CD4-positive, alpha-beta T cell treated with Interleukin-4 for 1 hour (primary cell): ENCODE data around the gene STEAP2.

Source experiments
- DNase-seq, 2 donors: peaks; one replicate each; pipeline ENCODE4 v3.0.0-alpha.2; 2020 to 2022

Gene STEAP2

GRCh38 chr7:90194911-90195809 lies 16.4 kb upstream of the STEAP2 start:
- no peak for DNase-seq

DNA sequence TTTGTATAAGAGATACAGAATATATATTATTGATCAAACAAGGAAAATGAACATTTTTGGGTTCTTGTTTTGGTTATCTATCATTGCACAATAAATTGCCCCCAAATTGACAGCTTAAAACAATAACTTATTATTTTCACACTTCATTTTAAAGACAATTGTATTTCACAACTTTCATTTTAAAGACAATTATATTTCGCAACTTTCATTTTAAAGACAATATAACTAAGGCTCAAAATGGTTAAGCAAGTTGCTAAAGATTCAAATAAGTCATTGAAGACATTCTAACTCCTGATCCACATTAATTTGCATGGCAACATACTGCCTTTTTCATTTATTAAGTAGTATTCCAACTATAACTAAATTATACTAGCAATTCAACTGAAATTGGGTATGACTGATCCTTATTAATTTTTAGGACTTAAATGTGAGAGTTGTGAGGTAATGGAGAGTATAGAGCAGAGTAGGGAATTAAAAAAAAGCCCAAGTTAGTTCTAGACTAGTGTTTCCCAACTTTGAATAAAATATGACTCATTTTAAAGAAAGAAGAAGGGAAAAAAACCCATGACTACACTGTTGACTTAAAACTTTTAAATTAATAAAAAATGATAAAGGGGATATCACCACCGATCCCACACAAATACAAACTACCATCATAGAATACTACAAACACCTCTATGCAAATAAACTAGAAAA lies 9.9 kb upstream of the STEAP2 start:
- no peak for DNase-seq

- no peak for DNase-seq
These were observed 3.6 kb upstream of the STEAP2 start for GRCh38 chr7:90207956-90208355.

DNA sequence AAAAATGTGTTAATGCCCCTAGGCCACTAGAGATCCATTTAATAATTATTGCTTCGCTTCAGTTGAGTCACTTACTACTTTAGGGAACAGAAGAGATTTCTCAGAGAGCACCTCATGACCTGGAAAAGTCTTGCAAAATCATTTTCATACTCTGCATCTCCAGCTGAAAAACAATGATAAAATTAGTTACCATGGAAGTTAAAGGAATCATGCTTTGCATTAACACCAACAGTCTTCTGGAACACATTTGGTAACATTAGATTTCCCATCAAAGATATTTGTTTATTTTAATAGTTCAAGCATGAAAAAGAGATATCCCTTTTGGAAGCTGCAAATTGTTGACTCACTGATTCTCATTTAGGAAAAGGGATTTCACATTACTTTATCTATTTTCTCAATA lies 1.8 kb upstream of the STEAP2 start:
- DNase-seq, result no peak

DNA sequence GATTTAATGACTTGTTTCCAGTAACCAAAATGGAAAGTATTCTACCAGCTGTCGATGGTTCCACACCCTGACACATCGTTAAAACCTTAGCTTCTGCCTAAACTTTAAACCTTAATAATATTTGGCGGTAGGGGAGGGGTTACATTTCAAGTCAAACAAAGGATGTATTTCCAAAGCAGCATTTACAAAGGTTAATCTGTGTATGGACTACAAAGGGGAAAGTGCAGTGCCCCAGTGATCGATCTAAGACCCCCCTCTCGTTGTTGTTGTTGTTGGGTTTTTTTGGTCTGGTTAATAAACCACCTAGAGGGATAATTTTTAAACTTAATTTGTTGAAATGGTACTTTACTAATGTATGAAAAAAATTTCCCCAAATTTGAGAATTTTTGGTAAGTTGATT lies 1.1 kb upstream of the STEAP2 start:
- no peak for DNase-seq

DNA sequence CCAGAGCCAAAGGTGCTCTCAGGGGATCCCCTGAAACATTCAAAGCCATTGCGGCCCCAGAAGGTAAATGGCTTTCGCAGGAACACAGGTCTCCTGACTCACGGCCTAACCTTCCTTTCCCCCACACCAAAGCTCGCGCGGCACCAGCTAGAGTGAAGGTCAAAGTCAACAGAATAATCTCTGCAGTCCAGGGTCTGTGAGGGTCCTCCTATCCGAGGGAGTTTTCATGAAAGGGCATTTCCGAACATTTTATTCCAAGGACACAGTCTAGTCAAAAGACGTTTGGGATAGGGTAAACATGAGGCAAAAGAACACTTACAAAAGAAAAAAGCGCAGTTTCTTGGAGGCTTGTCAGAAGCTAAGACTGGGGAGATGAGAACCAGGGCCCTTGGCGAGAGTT lies 559 bp upstream of the STEAP2 start:
- no peak for DNase-seq

DNA sequence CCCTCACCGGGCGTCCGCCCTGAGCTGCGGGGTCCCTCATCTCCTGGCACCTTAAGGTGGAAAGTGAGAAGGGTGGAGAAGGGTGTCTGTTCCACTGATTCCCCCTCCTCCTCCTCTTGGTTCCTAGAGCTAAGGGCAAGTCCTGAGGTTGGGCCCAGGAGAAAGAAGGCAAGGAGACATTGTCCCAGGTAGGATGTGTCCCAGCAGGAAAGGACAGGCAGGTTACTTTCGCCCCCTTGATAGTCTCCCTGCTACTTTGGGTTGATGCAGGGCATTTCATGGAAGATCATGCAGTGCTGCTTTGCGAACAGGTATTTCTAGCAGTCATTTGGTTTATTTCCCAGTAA lies 582 bp downstream of the STEAP2 start:
- no peak for DNase-seq

DNA sequence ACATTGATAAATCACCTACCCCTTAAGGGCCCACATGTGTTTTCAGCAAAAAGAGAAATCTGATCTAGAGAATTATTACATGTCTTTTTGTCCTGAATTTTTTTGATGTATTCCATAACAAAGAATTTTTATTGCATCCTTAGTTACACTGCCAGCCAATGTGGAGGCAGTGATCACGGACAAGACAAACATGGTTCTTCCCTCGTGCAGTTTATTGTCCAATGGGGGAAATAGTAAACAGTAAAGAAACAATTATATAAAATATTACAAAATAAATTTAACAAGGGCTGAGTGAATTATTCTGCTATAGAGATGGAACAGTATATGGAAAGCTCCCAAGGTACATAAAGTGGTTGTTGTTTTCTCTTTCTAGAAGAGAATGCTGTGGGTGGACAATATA lies 2.0 kb downstream of the STEAP2 start:
- no peak for DNase-seq

- DNase-seq, result no peak
These were observed 4.6 kb downstream of the STEAP2 start for GRCh38 chr7:90216080-90216674.

- DNase-seq, result no peak
These were observed 5.2 kb downstream of the STEAP2 start for GRCh38 chr7:90216771-90217170.

GRCh38 chr7:90222390-90222789 lies 10.8 kb downstream of the STEAP2 start:
- DNase-seq, result no peak

GRCh38 chr7:90222811-90223725 lies 11.5 kb downstream of the STEAP2 start:
- DNase-seq, result no peak

GRCh38 chr7:90224195-90224594 lies 12.7 kb downstream of the STEAP2 start:
- no peak for DNase-seq

- DNase-seq, result no peak
These were observed 13.6 kb downstream of the STEAP2 start for GRCh38 chr7:90225181-90225580.

GRCh38 chr7:90225601-90226000 lies 14.1 kb downstream of the STEAP2 start:
- no peak for DNase-seq

DNA sequence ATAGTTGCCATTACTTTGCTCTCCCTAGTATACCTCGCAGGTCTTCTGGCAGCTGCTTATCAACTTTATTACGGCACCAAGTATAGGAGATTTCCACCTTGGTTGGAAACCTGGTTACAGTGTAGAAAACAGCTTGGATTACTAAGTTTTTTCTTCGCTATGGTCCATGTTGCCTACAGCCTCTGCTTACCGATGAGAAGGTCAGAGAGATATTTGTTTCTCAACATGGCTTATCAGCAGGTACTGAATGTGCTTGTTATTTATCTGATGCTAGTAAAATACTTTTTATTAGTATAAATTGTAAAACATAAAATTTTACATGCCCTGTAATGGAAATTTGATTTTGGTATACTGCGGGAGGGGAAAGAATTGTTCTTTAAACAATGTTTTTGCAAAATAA lies 15.7 kb downstream of the STEAP2 start:
- no peak for DNase-seq

DNA sequence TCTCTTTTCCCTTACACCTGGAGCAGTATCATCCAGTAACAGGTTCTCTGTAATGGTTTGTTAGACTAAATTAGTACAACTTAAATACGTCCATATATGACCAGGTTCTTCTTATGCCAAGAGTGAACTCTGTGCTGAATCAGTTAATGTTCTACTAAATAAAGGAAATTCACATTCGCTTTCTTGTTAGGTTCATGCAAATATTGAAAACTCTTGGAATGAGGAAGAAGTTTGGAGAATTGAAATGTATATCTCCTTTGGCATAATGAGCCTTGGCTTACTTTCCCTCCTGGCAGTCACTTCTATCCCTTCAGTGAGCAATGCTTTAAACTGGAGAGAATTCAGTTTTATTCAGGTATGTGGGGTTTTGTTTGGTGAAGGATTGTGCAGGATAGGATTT lies 18.1 kb downstream of the STEAP2 start:
- no peak for DNase-seq

DNA sequence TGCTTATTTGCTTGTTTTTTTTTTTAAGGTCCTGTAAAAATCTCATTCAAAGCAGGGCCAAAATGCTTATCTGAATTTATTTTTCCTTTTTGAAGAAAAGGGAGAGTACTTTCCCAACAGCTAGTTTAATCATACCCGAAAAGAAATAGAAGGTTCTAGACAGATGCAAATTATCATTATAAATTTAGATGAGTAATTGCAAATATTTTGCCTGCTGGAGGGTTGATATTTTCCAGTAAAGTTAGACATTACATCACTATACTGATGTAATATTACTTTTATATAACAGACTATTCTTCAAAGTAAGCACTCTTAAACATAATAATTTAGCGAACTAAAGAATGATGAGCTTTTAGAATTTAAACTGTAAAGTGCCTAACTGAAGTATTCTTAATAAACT lies 19.3 kb downstream of the STEAP2 start:
- no peak for DNase-seq

- DNase-seq, result no peak
These were observed 19.8 kb downstream of the STEAP2 start for GRCh38 chr7:90231304-90231703.

DNA sequence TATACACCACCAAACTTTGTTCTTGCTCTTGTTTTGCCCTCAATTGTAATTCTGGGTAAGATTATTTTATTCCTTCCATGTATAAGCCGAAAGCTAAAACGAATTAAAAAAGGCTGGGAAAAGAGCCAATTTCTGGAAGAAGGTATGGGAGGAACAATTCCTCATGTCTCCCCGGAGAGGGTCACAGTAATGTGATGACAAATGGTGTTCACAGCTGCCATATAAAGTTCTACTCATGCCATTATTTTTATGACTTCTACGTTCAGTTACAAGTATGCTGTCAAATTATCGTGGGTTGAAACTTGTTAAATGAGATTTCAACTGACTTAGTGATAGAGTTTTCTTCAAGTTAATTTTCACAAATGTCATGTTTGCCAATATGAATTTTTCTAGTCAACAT lies 20.9 kb downstream of the STEAP2 start:
- DNase-seq, result no peak

DNA sequence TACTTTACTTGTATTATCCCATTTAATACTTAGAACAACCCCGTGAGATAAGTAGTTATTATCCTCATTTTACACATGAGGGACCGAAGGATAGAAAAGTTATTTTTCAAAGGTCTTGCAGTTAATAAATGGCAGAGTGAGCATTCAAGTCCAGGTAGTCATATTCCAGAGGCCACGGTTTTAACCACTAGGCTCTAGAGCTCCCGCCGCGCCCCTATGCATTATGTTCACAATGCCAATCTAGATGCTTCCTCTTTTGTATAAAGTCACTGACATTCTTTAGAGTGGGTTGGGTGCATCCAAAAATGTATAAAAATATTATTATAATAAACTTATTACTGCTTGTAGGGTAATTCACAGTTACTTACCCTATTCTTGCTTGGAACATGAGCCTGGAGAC lies 22.0 kb downstream of the STEAP2 start:
- no peak for DNase-seq

GRCh38 chr7:90236721-90237289 lies 25.3 kb downstream of the STEAP2 start:
- no peak for DNase-seq

DNA sequence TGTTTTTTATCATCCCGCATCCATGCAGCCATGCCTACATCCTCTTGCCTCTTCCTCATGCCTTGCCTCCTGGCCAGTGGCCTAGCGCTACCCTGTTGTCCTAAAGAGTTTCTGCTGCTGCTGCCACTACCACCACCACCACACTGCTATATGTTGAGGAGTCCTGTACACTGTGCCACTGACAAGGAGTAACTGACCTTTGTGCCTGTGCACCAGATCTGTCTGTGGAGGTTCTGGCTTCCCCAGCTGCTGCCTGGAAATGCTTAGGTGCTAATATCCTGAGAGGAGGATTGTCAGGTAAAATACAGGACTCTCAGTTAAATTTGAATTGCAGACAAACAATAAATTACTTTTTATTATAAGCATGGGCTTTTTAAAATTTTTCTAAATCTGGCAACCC lies 26.5 kb downstream of the STEAP2 start:
- no peak for DNase-seq
